ENCODE results near the gene LANCL3.

GRCh38 chrX:37658343-37659030 lies 87.0 kb downstream of the LANCL3 start:
- TF ChIP-seq TAF1 (IDR thresholded peaks at IDR 0.05; ENCODE audit: borderline replicate concordance, insufficient read depth, low read length) (no peak), POLR2AphosphoS5 (IDR thresholded peaks at IDR 0.05; ENCODE audit: low read depth, low read length) (no peak), REST (IDR thresholded peaks at IDR 0.05; ENCODE audit: insufficient read depth in 1 of 2, low read depth in 2 of 2, low read length in 2 of 2) (no peak), FOXP2 (optimal IDR thresholded peaks at IDR 0.05; ENCODE audit: borderline replicate concordance, extremely low read depth, extremely low read length, insufficient read depth) (no peak)
